HCT116 (cell line): ENCODE data around the gene RHOG. TPM values are rescaled to one million over a fixed set of nuclear protein-coding genes. Genes with fewer than 3 reads are reported as not detected.

ENCODE experiments used
- ATAC-seq: fragments of 200-7000 bp; cut with Tn5 transposase; 2 replicates; pipeline ENCODE4 v1.9.1; 2020; ENCODE audit warnings: mild to moderate bottlenecking, moderate library complexity
- BruUV-seq: library from RNA; stranded (reverse); fragments of 400-500 nt; replicated peaks from 2 replicates; lab custom pipeline; 2021; lab: Mats Ljungman, UMichigan
- CTCF ChIA-PET: fragments of 300-600 bp; sonication (Branson Sonifier 250); formaldehyde crosslinking; loops from one replicate; lab custom pipeline; 2021; ENCODE audit warnings: antibody characterized with exemption; lab: Charles Lee
- POLR2A ChIA-PET: fragments of 300-600, 350-600 bp; sonication (Branson Sonifier 250); formaldehyde crosslinking; loops from one replicate; lab custom pipeline; 2021; ENCODE audit warnings: antibody characterized with exemption; lab: Charles Lee
- RAD21 ChIA-PET, 2 experiments: fragments of 300-600 bp; sonication (Branson Sonifier 250); formaldehyde crosslinking; loops; one replicate each; lab custom pipeline; 2023; ENCODE audit warnings: low total read pairs in 2 of 2; ENCODE audit not compliant: uncharacterized antibody in 2 of 2, unreplicated experiment in 2 of 2, low non-redundant PET in 1 of 2; lab: Charles Lee
- DNase-seq: peaks from one replicate; pipeline ENCODE4 v3.0.0-alpha.2; 2010; ENCODE audit warnings: low read depth, low spot score
- H2AFZ ChIP-seq: fragments of 200-600 bp; shearing (Covaris generic), sonication (generic); 2 replicates; pipeline ENCODE4 v1.6.1; 2017; ENCODE audit warnings: low read depth, mixed run types, mixed read lengths, antibody characterized with exemption, low read length; ENCODE audit not compliant: poor library complexity, severe bottlenecking
- H3K27ac ChIP-seq: 2 replicates; pipeline ENCODE4 v1.5.1; 2012; ENCODE audit warnings: low read depth, low read length
- H3K27me3 ChIP-seq: fragments of 200-600 bp; sonication (generic); 2 replicates; pipeline ENCODE4 v1.6.1; 2016; ENCODE audit warnings: mixed run types, low read length, mixed read lengths; ENCODE audit not compliant: insufficient read depth
- H3K36me3 ChIP-seq, 2 experiments: fragments of 200-500 bp in 1 of 2; fragments of 200-600 bp in 1 of 2; sonication (Bioruptor generic) in 1 of 2; sonication (generic) in 1 of 2; 2 replicates each; pipeline versions ENCODE4 v1.5.1 to v1.6.1; 2014 to 2016; ENCODE audit warnings: low read length in 2 of 2, inconsistent platforms in 1 of 2, mixed read lengths in 1 of 2, mixed run types in 1 of 2; ENCODE audit not compliant: insufficient read depth in 2 of 2, control insufficient read depth in 1 of 2
- H3K4me1 ChIP-seq, 2 experiments: fragments of 200-600 bp in 1 of 2; sonication (generic) in 1 of 2; 2 replicates each; pipeline versions ENCODE4 v1.5.1 to v1.6.1; 2012 to 2017; ENCODE audit warnings: low read length in 2 of 2, inconsistent platforms in 1 of 2, mild to moderate bottlenecking in 1 of 2, mixed read lengths in 1 of 2, mixed run types in 1 of 2, moderate library complexity in 1 of 2; ENCODE audit not compliant: insufficient read depth in 2 of 2, control insufficient read depth in 1 of 2
- H3K4me2 ChIP-seq: fragments of 200-600 bp; sonication (generic); 2 replicates; pipeline ENCODE4 v1.6.1; 2017; ENCODE audit warnings: mixed run types, low read length, mixed read lengths
- H3K4me3 ChIP-seq, 2 experiments: fragments of 200-600 bp in 1 of 2; sonication (generic) in 1 of 2; replicated peaks in 1 of 2; 2 replicates each; pipeline ENCODE4 v1.5.1; 2011 to 2016; ENCODE audit warnings: low read length in 2 of 2, control low read depth in 1 of 2, low read depth in 1 of 2, mild to moderate bottlenecking in 1 of 2, mixed read lengths in 1 of 2, mixed run types in 1 of 2
- H3K79me2 ChIP-seq: fragments of 200-600 bp; sonication (generic); 2 replicates; pipeline ENCODE4 v1.6.1; 2017; ENCODE audit warnings: mild to moderate bottlenecking, mixed run types, low read length, moderate library complexity, mixed read lengths; ENCODE audit not compliant: insufficient read depth
- H3K9ac ChIP-seq: fragments of 200-600 bp; sonication (generic); 2 replicates; pipeline ENCODE4 v1.6.1; 2016; ENCODE audit warnings: low read length, mixed read lengths
- H3K9me2 ChIP-seq: fragments of 200-600 bp; sonication (generic), shearing (Covaris generic); 2 replicates; pipeline ENCODE4 v1.6.1; 2017; ENCODE audit warnings: mixed run types, mild to moderate bottlenecking, moderate library complexity; ENCODE audit not compliant: insufficient read depth
- H3K9me3 ChIP-seq, 2 experiments: fragments of 200-500 bp in 1 of 2; fragments of 200-600 bp in 1 of 2; sonication (Bioruptor generic) in 1 of 2; sonication (generic) in 1 of 2; 2 replicates each; pipeline ENCODE4 v1.6.1; 2014 to 2017; ENCODE audit warnings: low read length in 2 of 2, mixed read lengths in 2 of 2, inconsistent platforms in 1 of 2, low read depth in 1 of 2, mild to moderate bottlenecking in 1 of 2, mixed run types in 1 of 2, moderate library complexity in 1 of 2; ENCODE audit not compliant: control insufficient read depth in 1 of 2, insufficient read depth in 1 of 2
- H4K20me1 ChIP-seq: fragments of 200-600 bp; sonication (generic), shearing (Covaris generic); 2 replicates; pipeline ENCODE4 v1.6.1; 2017; ENCODE audit warnings: mixed run types, mild to moderate bottlenecking, moderate library complexity; ENCODE audit not compliant: insufficient read depth
- CBX3 ChIP-seq: IDR thresholded peaks from 2 replicates; pipeline ENCODE4 v1.6.1; 2012; ENCODE audit warnings: low read depth
- EGR1 ChIP-seq: IDR thresholded peaks from 2 replicates; pipeline ENCODE4 v1.6.1; 2012; ENCODE audit warnings: low read depth
- ELF1 ChIP-seq: IDR thresholded peaks from 2 replicates; pipeline ENCODE4 v1.6.1; 2012; ENCODE audit warnings: low read depth, borderline replicate concordance
- EZH2phosphoT487 ChIP-seq: fragments of 200-600 bp; IDR thresholded peaks from 2 replicates; pipeline ENCODE4 v1.6.1; 2018; ENCODE audit warnings: antibody characterized with exemption, borderline replicate concordance
- FOSL1 ChIP-seq: IDR thresholded peaks from 2 replicates; pipeline ENCODE4 v1.6.1; 2012; ENCODE audit warnings: low read depth
- JUND ChIP-seq: IDR thresholded peaks from 2 replicates; pipeline ENCODE4 v1.6.1; 2012
- POLR2AphosphoS5 ChIP-seq: IDR thresholded peaks from 2 replicates; pipeline ENCODE4 v1.6.1; 2011; ENCODE audit warnings: mild to moderate bottlenecking, low read depth, low read length, moderate library complexity
- RAD21 ChIP-seq: IDR thresholded peaks from 2 replicates; pipeline ENCODE4 v1.6.1; 2012; ENCODE audit warnings: low read depth, mild to moderate bottlenecking
- SIN3A ChIP-seq: IDR thresholded peaks from 2 replicates; pipeline ENCODE4 v1.6.1; 2012; ENCODE audit warnings: low read depth
- SRF ChIP-seq: IDR thresholded peaks from 2 replicates; pipeline ENCODE4 v1.6.1; 2012; ENCODE audit warnings: low read depth
- TCF7L2 ChIP-seq: IDR thresholded peaks from 2 replicates; pipeline ENCODE4 v1.7.0; 2011; ENCODE audit warnings: borderline replicate concordance, inconsistent platforms; ENCODE audit not compliant: insufficient read depth, insufficient read length; ENCODE audit errors: extremely low read depth
- ZBTB33 ChIP-seq: IDR thresholded peaks from 2 replicates; pipeline ENCODE4 v1.6.1; 2011; ENCODE audit warnings: mild to moderate bottlenecking, low read length, moderate library complexity; ENCODE audit not compliant: insufficient replicate concordance; ENCODE audit errors: extremely low read depth
- ZFX ChIP-seq: fragments of 450-650 bp; IDR thresholded peaks from 2 replicates; pipeline ENCODE4 v1.6.1; 2017
- ZNF274 ChIP-seq: fragments of 200-500 bp; sonication (Bioruptor generic); IDR thresholded peaks from 2 replicates; pipeline ENCODE4 v1.6.1; 2014; ENCODE audit warnings: mild to moderate bottlenecking, low read depth, low read length, inconsistent platforms
- intact Hi-C: fragments of 100-400 bp; cut with micrococcal nuclease; formaldehyde crosslinking; loops from 2 replicates; pipeline ENCODE4 v1.10.0; 2022
- total RNA-seq: library from RNA; stranded (reverse); gene quantifications from one replicate; pipeline ENCODE4 v1.2.1, GENCODE V29; 2021; ENCODE audit not compliant: unreplicated experiment
- TF ChIP-seq, protein P1 (sequence below): IDR thresholded peaks from 2 replicates; pipeline ENCODE4 v1.6.1; 2012

RHOG gene
- total RNA-seq, 1 experiment from 2014 or later: 49.1 TPM

DNA sequence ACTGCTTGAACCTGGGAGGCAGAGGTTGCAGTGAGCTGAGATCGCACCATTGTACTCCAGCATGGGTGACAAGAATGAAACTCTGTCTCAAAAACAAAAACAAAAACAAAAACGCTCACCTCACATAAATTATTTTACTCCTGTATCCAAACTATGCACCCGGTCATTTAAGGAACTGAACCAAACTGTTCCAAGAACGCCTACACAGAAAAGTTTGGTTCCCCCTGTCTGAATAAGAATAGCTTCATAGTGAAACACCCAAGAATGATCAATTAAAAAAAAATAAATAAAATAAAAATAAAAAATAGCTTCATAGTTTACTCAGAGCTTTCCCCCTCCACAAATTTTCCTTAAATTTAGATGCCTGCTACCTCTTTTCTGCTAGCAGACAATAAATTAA lies 57.1 kb downstream of the RHOG start:
- H3K36me3 ChIP-seq: peaks cover 23 to 28% of the 10 kb centered on the region in 2 experiments

More for the DNA sequence above, 57.1 kb downstream of the RHOG start:
- H3K4me2 ChIP-seq: no peak overlapping the region
- ChIA-PET RAD21 (no interaction called here), CTCF (no interaction called here), POLR2A (no interaction called here)
- H3K9ac ChIP-seq: no peak overlapping the region
- H3K9me3 ChIP-seq: no peaks in the 10 kb centered on the region
- H3K79me2 ChIP-seq: peaks cover 98% of the 10 kb centered on the region
- H3K4me3 ChIP-seq: no peak overlapping the region
- peaks cover 33% of the 10 kb centered on the region for H4K20me1 ChIP-seq
- DNase-seq: no peak
- H3K27ac ChIP-seq: no peak overlapping the region
- H2AFZ ChIP-seq: no peak overlapping the region
- H3K27me3 ChIP-seq: no peaks in the 10 kb centered on the region
- H3K9me2 ChIP-seq: no peaks in the 10 kb centered on the region
- TF ChIP-seq FOSL1 (no peak), ZFX (no peak), SIN3A (no peak), ZNF274 (no peak), TCF7L2 (no peak), SRF (no peak), ELF1 (no peak), ZBTB33 (no peak), CBX3 (no peak), RAD21 (no peak), JUND (no peak), POLR2AphosphoS5 (no peak), EZH2phosphoT487 (no peak), EGR1 (no peak)
- TF ChIP-seq, protein P1, sequence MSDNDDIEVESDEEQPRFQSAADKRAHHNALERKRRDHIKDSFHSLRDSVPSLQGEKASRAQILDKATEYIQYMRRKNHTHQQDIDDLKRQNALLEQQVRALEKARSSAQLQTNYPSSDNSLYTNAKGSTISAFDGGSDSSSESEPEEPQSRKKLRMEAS: no peak
- TF ChIP-seq, all 23 proteins: peak for 0
- no TSS peak for BruUV-seq
- ATAC-seq: no peak
- no peaks in the 10 kb centered on the region for H3K4me1 ChIP-seq
- intact Hi-C loops: no loop called here
